Measurements from ENCODE around the gene SLC49A4.
A peak's percentile ranks its signal among the peaks of the same experiment; 100 is the strongest.
"Not testable (repeated sequence)": the region's sequence is repeated elsewhere in the genome, so short reads cannot be mapped to it uniquely, and the experiment has no call there.

Gene SLC49A4, protein sequence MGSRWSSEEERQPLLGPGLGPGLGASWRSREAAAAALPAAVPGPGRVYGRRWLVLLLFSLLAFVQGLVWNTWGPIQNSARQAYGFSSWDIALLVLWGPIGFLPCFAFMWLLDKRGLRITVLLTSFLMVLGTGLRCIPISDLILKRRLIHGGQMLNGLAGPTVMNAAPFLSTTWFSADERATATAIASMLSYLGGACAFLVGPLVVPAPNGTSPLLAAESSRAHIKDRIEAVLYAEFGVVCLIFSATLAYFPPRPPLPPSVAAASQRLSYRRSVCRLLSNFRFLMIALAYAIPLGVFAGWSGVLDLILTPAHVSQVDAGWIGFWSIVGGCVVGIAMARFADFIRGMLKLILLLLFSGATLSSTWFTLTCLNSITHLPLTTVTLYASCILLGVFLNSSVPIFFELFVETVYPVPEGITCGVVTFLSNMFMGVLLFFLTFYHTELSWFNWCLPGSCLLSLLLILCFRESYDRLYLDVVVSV

DNA sequence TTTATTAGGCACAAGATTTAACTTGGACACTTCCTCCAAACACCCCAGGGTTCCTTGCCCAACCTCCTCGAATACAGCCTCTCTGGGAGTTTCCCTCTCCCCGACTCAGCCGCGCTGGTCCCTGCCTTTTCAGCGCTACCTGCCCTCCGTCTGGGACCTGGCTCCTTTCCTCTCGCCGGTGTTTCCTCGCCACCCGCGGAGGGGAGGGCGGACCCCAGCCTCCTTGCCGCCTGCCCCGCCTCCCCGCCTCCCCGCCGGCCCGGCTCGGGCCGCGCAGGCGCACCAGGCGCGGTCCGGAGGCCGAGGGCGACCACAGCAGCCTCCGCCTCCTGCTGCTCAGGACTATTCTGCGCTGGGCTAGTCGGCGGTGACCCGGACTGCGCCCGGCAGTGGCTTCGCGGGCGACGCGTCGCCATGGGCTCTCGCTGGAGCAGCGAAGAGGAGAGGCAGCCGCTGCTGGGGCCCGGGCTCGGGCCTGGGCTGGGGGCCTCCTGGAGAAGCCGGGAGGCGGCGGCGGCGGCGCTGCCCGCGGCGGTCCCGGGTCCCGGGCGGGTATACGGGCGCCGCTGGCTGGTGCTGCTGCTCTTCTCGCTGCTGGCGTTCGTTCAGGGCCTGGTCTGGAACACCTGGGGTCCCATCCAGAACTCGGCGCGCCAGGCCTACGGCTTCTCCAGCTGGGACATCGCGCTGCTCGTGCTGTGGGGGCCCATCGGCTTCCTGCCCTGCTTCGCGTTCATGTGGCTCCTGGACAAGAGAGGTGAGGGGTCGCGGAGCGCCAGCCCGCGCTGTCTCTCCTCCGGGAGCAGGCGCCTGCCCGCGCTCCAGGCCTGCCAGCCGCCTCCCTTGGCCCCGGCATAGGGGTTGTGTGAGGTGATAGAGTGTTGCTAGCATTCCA, at the start of gene SLC49A4:
Gene SLC49A4 (plus strand): TSS at position 291 of the 895 bp plus-strand sequence. CDS start 124 bp downstream, at position 415.
- DNase-seq: peak; percentile 77

DNA sequence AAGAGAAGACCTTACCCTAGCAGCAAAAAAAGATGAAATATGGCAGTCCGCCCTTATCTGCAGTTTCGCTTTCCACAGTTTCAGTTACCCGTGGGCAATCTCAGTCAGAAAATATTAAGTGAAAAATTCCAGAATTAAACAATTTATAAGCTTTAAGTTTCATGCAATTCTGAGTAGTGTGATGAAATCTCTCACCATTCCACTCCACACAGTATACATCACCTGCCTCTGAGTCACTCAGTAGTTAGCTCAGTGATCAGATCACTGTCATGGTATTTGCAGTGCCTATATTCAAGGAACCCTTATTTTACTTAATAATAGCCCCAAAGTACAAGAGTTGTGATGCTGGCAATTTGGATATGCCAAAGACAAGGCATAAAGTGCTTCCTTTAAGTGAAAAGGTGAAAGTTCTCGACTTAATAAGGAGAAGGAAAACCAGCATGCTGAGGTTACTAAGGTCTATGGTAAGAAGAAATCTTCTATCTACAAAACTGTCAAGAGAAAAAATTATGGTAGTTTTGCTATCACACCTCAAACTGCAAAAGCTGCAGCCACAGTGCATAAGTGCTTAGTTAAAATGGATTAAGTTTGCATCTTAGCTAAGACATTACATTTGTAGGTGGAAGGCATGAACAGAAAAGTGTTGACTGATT, 49.4 kb upstream of the SLC49A4 start:
- no peak for DNase-seq

DNA sequence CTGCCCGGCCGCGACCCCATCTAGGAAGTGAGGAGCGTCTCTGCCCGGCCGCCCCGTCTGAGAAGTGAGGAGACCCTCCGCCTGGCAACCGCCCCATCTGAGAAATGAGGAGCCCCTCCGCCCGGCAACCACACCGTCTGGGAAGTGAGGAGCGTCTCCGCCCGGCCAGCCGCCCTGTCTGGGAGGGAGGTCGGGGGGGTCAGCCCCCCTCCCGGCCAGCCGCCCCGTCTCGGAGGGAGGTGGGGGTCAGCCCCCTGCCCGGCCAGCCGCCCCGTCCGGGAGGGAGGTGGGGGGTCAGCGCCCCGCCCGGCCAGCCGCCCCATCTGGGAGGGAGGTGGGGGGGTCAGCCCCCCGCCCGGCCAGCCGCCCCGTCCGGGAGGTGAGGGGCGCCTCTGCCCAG, 47.6 kb upstream of the SLC49A4 start:
- DNase-seq: not testable (repeated sequence)

DNA sequence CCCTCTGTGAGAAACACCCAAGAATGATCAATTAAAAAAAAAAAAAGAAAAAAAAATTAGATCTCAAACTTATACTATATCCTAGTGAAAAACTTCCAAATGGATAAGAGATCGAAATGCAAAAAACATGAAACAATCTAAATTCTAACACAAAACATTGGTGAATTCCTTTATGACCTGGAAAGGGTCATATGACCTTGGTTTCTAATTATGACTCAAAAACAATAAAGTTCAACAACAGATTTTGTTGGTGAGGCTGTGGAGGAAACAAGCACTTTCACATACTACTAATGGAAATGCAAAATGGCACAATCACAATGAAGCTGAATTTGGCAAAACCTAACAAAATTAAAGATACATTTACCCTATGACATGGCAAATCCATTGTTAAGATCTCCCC, 46.5 kb upstream of the SLC49A4 start:
- DNase-seq: no peak

DNA sequence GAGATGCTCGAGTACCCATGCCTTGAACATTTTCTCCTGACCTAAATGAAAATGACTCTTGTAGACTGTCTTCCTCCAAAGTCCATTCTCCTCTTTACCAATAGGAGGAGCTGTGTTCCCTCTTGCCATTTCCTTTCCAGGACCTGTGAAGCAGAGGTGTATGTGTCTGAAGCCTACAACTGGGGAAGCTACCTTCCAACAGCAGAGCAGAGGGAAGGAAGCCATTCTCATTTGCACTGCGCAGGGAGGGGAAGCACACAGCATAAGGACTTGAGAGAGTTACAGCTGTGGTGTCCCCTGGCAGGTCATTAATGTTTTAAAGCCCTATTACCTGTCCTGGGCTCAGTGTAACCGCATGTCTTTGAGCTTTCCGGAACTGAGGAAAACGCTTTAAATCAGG, 39.9 kb upstream of the SLC49A4 start:
- peak; percentile 65 for DNase-seq

DNA sequence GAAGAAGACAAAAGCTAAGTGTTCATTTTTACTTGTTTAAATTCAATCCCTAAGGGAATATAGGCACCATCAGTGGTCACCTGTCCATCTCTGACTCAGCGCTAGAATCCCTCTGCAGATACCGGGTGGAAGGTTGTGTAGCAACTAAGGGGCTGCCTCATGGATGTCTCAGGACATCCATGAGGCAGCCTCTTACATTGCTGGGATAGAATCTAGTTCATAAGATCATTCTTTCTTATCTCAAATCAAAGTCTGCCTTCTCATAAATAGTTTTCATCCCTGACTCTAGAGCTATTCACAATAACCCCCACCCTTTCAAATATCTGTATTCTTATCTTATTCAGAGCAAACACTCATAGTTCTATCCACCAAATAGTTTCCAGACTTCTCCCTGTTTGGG, 39.4 kb upstream of the SLC49A4 start:
- DNase-seq: no peak

DNA sequence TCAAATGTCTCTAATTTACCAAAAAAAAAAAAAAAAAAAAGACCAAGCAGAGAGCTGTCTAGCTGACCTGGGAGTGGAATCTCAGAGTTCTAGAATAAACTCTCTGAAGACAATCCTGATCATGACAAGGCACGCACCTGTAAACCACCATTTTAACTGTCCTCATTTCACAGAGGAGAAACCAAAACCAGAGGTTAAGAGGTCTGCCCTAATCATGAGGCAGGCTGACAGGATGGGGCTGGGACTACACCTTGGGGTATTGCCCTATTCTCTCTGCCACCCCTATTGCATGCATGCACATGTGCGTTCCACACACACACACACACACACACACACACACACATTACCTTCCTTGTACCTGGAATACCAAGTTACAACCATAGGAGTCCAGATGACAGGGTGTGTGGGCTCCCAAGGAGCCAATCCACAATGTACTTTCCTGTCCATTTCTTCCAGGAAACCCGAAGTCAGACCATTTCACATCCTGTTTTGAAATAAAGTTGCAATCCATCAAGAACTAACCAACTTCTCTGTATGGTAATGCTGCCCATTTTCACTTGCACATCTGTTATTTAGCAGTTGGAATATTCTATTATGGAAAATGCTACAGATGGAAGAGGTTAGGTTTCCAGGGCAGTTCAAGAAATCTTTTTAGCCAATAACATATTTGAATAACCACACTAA, 35.9 kb upstream of the SLC49A4 start:
- DNase-seq: no peak

DNA sequence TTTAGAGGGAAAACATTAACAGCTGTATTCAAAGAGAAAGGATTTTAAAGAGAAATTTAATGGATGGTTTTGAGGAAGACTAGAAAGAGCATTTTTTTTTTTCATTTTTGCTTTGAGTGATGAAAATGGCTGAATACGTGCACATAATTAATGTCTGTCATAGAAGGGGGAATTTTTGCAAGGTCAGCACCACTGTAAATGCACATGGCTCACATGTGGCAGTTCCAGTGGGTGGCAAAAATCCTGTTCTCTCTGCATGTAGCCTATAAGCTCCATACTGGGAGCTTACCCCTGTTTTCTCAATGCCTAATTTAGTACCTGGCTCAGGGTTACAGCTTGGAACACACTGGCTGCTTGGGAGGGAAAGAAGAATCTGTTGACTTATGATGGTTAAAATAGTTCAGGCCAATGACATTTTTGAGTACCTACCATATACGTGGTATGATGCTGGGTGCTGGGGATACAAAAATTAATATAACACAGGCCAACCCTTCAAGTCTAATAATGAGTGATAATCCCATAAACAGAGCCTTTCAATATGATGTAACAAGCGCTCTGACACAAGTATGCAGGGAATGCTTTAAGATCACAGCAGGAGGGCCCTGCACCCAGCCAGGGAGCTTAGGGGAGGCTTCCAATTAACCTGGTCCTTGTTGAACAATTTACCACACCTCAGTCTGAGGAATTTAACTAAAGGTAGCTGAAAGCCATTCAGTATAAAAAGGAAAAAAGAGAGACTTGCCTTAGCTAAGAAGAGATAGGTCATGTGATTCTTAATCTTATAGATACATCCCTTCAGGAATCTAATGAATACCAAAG, 34.2 kb upstream of the SLC49A4 start:
- DNase-seq: no peak

DNA sequence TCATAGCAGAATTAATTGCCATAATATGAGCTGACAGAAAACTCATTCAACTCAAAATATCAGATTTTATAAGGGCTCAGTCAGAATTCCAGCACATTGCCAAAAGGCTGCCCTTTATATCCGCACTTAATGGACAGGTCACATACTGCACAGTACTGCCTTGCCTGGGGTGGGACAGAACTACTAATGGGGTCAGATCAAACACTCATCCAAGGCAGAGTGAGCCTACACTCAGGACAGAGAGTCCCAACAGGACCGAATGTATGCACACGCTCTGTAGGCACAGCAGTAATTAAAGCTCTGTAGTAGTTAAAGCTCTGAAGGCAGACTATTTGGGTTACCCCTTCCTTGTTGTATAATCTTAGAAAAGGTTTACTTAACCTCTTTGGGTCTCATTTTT, 28.4 kb upstream of the SLC49A4 start:
- no peak for DNase-seq

DNA sequence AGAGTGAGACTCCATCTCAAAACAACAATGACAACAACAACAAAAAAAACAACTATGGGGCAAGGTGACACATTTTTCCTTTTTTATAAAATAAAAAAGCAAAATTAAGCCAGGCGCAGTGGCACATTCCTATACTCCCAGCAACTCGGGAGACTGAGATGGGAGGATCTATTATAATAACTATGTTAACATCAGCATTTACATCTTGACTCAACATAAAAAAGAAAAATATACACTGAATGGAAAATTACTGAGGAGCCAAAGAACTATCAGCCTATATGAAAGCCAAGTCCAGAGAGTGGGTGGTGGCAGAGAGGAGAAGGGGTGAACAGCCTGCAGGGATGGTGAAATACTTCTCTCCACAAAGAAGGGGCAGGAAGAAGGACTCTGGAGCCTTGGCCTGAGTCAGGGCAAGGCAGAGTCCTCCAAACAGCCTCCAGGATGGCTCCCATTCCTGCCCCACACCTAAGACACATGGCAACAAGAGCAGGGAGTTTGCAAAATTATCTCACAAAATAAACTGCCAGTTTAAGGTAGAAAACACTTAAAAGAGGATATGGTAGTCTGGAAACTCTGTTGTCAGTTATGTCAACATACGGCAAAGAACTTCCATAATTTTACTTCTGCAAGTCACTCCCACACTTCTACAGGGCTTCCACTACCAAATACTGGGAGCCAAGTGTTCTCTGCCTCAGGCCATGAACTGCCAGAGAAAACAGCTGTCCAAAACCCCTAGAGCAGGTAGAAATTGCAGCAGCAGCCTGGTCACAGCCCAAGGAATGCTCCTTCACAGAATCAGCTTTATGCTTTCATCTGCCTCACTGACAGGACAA, 27.1 kb upstream of the SLC49A4 start:
- no peak for DNase-seq

DNA sequence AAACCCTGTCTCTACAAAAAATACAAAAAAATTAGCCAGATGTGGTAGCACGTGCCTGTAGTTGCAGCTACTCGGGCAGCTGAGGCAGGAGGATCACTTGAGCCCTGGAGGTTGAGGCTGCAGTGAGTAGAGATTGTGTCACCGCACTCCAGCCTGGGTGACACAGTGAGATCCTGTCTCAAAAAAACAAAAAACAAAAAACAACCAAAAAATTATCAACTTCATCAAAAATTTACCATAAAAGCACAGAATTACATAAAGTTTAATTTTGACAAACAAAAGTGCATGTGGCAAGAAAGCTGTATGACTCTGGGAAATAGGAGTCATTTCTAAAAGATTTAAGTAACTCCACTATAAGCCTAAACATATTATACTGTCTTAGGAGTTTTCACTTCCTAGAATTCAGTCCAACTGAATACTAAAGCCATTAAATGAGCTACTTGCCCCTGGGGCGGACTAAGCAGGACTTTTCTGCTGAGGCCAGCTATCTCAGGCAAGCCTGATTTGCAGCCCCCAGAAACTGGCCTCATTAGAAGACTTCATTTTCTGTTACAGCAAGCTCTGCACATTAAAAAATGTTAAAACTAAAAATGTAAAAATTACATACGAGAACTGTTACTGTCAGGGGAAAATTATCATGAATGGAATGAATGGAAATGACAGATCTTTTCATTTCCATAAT, 24.2 kb upstream of the SLC49A4 start:
- no peak for DNase-seq

DNA sequence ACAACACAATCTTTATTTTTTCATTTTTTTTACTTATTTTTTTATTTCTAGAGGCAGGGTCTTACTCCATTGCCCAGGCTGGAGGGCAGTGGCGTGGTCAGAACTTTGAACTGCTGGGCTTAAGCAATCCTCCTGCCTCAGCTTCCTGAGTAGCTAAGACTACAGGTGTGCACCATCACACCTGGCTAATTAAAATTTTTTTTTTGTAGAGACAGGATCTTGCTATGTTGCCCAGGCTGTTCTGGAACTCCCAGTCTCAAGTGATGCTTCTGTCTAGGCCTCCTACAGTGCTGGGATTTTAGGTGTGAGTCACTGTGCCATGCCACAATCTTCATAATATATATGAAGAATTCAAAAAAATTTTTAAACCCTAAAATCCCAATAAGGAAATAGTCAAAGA, 22.0 kb upstream of the SLC49A4 start:
- DNase-seq: no peak

DNA sequence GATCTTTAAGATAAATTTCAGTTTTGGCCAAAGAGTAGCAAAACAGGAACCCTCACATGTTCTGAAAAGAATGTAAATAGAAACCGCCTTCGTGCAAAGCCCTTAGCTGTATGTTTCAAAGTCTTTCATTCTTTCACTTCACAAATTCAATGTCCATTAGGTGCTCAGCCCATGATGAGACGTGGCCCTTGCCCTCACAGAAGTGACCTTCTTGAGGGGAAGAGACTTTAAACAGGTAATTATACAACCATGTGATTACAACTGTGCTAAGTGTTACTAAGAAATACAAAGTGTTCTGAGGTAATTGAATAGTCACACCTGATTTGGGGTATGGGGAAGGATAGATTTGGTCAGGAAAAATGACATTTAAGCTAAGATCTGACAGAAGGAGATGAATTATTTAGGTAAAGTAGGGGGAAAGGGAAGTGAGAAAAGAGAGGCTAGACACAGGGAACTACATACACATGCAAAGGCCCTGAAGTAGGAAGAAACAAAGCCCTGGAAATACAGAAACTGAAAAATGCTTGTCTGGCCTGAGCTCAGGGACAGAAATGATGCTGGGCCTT, 20.8 kb upstream of the SLC49A4 start:
- no peak for DNase-seq

DNA sequence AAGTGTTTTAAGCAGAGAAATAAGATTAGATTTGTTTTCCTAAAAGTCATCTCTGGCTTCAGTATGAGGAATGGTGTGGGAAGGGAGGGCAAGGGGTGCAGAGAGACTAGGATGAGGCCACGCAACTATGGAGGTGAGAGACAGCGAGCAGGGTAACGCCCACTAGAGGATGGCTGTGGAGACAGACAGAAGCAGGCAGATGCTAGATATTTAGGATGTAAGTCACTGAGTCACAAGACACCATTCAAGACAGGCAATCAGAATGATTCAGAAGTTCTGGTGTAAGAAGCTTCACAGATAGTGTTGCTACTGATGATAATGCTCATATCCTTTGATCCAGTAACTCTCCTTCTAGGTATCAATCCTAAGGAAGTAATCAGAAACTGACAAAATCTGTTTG, 20.3 kb upstream of the SLC49A4 start:
- DNase-seq: no peak

DNA sequence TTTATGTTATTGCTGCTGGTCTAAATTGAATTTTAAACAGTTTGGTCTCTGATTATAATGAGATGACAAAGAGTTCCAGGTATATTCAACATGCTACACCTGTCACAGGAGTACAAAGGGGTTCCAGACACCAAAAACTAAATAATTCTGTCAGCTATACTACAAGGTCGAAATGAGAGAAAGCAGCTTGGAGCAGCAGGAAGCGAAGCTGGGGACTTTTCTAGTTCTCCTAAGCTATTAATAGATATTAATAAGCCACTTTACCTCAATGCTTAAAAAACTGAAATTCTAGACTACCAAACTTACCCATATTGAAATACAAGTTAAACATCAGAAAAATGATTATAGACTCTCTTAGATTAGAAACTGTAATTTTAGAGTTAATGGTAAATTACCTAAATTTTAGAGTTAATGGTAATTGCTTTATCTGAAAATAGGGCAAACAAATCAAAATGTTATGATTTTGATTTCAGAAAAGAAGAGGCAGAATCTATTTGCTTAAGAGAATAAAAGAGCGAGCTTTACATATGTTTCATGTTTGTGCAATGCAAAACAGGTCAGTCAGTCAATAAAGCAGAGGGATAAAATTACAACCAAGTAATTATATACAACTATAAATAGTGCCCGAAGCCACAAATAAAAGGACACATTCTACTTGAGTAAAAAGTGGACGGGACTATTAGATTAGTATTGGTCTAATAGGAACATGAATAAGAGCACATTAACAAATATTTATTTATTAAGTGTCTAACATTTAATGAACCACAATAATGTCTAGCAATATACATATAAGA, 18.0 kb upstream of the SLC49A4 start:
- no peak for DNase-seq

DNA sequence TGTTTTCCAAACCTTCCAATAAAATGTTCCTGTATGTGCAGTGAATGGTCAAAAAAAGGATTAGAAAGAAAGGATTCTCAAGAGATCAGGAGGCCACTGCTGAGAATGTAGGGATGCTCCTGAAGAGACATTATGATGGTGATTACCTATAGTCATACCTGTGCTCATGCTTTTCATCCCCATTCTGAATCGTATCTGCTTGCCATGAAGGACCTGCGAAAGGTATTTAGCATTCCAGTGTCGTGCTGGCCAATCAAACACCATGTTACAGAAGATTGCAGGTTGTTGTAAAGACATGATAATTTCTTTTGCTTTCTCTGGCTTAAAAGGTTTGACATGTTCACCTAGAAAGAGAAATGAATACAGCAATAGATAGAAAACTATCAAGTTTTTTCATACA, 17.3 kb upstream of the SLC49A4 start:
- DNase-seq: no peak

DNA sequence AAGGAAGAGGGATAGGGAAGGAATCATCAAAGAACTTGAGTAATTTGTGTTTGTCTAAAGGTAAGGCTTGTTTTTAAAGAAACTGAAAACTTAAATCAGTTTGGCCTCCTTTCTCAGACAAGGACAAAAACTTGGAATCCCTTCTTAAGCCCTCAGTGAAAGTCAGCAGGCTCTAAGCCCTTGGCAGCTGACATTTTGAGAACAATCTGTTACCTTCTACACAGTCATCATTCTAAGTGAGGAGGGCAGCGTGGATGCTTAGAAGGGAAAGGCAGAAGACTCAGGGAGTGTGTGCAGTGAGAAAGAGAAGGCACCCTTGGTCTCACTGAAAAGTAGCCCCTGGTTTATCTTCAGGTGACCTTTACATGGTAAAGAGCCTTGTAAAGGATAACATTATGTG, 12.1 kb upstream of the SLC49A4 start:
- DNase-seq: no peak

DNA sequence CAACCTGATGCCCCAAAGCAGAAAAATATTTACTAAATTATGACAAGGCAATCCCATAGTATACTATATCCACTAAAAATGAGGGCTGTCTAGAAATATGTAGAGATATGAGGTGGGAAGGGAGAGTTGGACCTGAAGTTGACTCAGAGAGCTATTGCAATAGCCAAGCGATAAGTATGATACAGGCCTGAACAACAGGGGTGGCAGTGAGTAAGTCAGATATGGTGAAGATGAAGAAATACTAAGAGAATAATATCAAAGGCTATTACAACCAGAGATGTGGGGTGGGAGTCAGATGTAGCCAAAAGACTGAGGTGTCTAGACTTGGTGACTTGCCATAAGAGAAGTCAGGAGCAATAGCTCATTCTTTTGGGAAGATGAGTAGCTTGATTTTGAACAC, 10.4 kb upstream of the SLC49A4 start:
- no peak for DNase-seq

DNA sequence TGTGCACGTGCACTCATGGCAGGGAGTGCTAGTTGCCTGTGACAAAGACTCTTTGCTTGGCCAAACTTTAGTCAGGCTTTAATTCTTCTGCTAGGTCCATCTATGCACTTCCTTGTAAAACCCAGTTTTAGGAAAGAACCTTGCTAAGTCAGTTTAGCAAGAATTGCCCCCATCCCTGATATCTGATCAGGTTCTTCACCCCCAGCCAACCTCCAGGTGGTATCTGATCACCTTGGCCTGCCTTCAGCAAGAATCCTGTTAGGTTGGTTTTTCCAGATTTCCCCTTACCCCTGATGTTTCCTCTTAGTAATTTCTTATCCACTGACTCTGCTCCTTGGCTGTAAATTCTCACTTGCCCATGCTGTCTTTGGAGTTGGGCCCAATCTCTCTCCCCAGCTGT, 9.6 kb upstream of the SLC49A4 start:
- no peak for DNase-seq

Data from CD4-positive, alpha-beta T cell treated with Interleukin-10 for 1 hour (primary cell).